GM13977 (cell line): ENCODE results near the gene SUN1.
"Not testable (repeated sequence)": the region's sequence is repeated elsewhere in the genome, so short reads cannot be mapped to it uniquely, and the experiment has no call there.

ENCODE experiments used
- DNase-seq: peaks from one replicate; pipeline ENCODE4 v3.0.0; 2012; ENCODE audit warnings: low spot score
- CTCF ChIP-seq: IDR thresholded peaks from 2 replicates; pipeline ENCODE4 v1.5.1; 2012; ENCODE audit warnings: mild to moderate bottlenecking, control low read depth; ENCODE audit not compliant: insufficient read depth; ENCODE audit errors: extremely low read depth, missing control alignments
- in situ Hi-C: fragments of 300-500 bp; cut with MboI; formaldehyde crosslinking; loops from one replicate; pipeline ENCODE4 v1.12.0; 2022; ENCODE audit warnings: low sequenced_read_pairs, low pct_unique_long_range_greater_than_20kb, mixed read lengths, inconsistent platforms; ENCODE audit not compliant: unreplicated experiment

Gene SUN1

GRCh38 chr7:922334-923107 is 90.2 kb downstream of the SUN1 start:
- in situ Hi-C loops: no loop called here

GRCh38 chr7:923108-924041 is 91.1 kb downstream of the SUN1 start:
- in situ Hi-C loops: no loop called here
- no peak for TF ChIP-seq CTCF
- DNase-seq: peak; percentile 92

More at GRCh38 chr7:922334-923107, 90.2 kb downstream of the SUN1 start:
- no peak for TF ChIP-seq CTCF
- no peak for DNase-seq

- in situ Hi-C loops: not testable (repeated sequence)
Measured at GRCh38 chr7:924042-924441, 91.8 kb downstream of the SUN1 start.

More at GRCh38 chr7:924042-924441, 91.8 kb downstream of the SUN1 start:
- not testable (repeated sequence) for DNase-seq
